ENCODE measurements around the gene NHP2.

Gene NHP2

DNA sequence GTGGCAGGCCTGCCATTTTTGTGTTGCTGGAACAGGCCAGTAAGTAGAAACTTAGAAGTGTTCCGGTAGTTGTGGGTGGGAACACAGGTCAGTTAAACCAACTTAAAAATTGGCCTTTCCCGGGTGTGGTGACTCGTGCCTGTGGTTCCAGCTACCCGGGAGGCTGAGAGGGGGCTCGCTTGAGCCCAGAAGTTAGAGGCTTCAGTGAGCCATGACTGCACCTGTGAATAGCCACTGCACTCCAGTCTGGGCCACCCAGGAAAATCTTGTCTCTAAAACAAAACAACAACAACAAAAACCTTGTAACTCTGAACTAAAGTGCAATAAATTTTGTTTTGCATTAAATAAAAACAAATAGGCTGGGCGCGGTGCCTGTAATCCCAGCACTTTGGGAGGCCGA lies 1.4 kb upstream of the NHP2 start:
- H3K4me3 ChIP-seq (ENCODE audit: low read depth, low read length), result no peak overlapping the region
- TF ChIP-seq, protein P1, sequence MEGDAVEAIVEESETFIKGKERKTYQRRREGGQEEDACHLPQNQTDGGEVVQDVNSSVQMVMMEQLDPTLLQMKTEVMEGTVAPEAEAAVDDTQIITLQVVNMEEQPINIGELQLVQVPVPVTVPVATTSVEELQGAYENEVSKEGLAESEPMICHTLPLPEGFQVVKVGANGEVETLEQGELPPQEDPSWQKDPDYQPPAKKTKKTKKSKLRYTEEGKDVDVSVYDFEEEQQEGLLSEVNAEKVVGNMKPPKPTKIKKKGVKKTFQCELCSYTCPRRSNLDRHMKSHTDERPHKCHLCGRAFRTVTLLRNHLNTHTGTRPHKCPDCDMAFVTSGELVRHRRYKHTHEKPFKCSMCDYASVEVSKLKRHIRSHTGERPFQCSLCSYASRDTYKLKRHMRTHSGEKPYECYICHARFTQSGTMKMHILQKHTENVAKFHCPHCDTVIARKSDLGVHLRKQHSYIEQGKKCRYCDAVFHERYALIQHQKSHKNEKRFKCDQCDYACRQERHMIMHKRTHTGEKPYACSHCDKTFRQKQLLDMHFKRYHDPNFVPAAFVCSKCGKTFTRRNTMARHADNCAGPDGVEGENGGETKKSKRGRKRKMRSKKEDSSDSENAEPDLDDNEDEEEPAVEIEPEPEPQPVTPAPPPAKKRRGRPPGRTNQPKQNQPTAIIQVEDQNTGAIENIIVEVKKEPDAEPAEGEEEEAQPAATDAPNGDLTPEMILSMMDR (IDR thresholded peaks at IDR 0.05; ENCODE audit: control insufficient read depth, extremely low read depth, insufficient read depth), result no peak
- no peak for DNase-seq (ENCODE audit: low read depth)

DNA sequence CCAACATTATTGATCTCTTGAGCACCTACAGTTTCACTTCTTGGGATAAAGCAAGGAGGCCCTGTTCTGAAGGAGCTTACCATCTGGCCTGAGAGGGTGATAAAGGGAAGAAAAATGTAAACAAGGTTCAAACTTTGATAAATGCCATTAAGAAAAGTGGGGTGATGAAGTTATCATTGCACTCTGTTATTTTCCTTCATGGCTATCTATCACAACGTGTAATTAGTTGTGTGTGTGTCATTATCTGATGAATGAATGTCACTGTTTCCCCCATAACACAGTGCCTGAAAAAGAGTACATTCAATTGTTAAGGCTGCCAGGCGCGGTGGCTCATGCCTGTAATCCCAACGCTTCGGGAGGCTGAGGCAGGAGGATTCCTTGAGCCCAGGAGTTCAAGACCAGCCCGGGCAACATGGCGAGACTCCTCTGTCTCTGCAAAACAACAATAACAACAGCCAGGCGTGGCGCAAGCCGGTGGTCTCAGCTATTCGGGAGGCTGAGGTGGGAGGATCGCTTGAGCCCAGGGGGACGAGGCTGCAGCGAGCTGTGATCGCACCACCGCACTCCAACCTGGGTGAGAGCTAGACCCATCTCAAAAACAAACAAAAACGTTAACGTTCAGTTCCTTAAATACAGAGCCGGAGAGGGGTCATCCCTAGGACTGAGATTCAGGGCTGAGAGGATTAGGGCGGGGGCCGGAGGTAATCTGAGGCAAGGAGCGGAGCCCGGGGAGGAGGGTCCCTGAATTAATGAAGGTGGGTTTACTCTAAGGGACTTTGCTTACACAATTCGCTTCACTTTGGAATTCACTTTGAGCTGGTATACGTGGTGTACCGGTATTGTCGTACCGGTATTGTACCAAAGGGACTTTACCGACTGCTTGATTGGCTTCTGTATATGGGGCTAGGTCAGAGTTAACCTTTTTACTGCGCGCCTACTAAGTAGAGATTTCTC lies 917 bp downstream of the NHP2 start:
- no peak for DNase-seq (ENCODE audit: low read depth)
- TF ChIP-seq, protein P1 (IDR thresholded peaks at IDR 0.05; ENCODE audit: control insufficient read depth, extremely low read depth, insufficient read depth), result no peak
- peak overlapping the region; percentile 98 for H3K4me3 ChIP-seq (ENCODE audit: low read depth, low read length)

DNA sequence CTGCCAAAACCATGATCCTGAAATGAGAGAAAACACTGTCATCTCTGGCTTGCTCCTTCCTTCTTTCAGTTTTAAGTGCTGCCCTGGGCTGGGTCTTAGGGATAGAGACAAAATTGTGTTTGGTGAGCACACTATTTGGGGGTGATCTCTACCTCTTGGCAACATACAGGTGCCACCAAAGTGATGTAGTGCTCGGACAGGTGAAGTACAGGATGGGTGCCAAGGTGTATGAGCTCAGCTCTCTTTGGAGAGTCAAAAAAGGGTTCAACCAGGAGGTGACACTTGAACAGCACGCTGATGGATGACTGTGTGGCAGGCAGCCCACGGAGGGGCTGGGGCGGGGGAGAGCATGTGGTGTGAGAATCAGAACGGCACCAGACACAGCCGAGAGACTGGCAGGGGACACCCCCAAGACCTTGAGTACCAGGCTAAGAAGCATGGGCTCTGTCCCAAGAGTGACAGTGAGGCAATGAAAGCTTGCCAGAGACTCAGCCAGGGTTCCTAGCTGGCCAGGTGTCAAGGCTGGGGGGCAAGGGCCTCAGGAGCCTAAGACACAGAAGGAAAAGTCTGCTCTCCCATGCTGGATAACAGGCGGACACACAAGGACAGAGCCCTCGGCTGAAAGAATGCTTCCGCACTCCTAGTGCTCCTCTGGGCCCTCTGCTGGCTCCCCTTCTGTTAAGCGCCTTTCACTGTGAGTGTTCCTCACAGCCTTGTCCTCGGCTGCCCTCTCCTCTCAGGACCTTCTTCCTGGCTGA lies 2.5 kb downstream of the NHP2 start:
- no peak for DNase-seq (ENCODE audit: low read depth)
- H3K4me3 ChIP-seq (ENCODE audit: low read depth, low read length), result no peak overlapping the region
- TF ChIP-seq, protein P1 (IDR thresholded peaks at IDR 0.05; ENCODE audit: control insufficient read depth, extremely low read depth, insufficient read depth), result 0 out of 2 replicates have a peak, but pooled peaks have one; percentile 1

DNA sequence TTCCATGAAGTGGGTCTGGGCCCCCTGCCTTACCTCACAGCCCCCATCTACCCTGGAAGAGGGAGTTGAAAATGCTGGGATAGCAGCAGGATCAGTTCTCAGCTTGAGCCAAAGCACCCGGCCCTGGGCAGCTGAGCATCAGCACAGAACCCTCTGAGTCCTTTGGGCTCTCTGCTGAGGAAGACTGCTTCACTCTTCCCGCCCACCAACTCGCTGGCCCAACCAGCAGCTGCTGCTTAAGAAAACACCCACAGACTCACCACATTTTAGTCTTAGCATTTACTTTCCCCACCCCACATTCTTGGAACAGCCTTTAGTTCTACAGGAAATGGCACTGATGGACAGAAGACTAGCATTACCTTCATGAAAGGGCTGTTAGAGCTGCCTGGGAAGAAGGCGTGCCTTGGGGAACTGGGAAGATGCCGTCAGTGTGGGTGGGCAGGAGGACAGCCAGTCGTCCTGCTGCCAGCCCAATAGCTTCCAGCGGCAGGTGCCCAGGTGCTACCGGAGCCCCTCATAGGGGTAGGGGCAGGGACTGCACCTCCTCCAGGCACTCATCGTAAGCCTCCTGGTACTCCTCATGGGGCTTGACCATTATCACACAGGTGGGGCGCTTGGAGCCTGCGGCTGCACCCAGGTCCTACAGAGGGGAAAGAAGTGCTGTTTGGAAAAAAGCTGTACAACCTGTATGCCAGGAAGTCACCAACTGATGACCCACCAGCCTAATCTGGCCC lies 4.3 kb downstream of the NHP2 start:
- no peak for DNase-seq (ENCODE audit: low read depth)
- no peak overlapping the region for H3K4me3 ChIP-seq (ENCODE audit: low read depth, low read length)

DNA sequence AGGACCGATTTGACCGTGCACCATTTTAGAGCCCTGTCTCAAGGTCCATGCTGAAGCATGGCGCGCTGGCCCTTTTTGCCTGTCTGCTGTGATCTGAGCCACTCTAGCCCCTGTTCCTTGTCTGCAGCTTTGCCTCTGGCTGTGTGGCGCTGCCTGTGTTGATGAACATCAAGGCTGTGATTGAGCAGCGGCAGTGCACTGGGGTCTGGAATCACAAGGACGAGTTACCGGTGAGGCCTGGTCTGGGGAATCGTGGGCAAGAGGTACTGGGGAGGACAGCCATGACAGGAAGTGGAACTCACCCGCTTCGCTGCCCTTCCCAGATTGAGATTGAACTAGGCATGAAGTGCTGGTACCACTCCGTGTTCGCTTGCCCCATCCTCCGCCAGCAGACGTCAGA lies 6.3 kb downstream of the NHP2 start:
- H3K4me3 ChIP-seq (ENCODE audit: low read depth, low read length), result no peak overlapping the region
- TF ChIP-seq, protein P1 (IDR thresholded peaks at IDR 0.05; ENCODE audit: control insufficient read depth, extremely low read depth, insufficient read depth), result no peak
- no peak for DNase-seq (ENCODE audit: low read depth)

More for the DNA sequence above, 4.3 kb downstream of the NHP2 start:
- TF ChIP-seq, protein P1 (IDR thresholded peaks at IDR 0.05; ENCODE audit: control insufficient read depth, extremely low read depth, insufficient read depth), result no peak

DNA sequence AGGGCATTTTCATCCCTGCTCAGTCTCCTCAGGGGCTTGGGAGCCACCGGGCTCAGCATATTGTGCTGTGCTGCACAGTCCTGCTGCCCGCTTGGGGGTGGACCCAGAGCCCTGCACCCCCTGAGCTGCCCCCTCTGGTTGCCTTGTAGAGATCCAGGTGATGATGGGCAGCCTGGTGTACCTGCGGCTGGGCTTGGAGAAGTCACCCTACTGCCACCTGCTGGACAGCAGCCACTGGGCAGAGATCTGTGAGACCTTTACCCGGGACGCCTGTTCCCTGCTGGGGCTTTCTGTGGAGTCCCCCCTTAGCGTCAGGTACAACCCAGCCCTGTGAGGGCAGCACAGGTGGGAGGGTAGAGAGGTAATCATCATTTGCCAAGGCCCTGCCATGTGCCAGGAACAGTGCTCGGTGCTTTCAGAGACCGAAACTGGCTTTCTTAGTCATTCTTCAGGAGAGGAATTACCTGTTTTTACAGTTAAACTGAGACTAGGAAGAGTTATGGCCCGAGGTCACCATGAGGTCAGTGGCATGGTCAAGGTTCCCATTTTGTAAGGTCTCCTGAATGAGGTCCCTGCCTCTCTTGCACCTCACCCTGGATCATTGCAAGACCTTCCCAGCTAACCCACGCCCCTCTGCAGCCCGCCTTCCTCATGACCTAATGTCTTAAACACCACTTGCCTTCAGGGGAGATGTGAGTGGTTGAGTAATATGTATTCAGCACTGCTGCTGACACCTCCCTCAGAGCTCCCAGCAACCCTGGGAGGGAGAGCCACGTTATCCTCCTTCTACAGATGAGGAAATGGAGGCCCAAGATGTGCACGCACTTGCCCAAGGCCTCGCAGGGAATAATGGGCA lies 7.5 kb downstream of the NHP2 start:
- DNase-seq (ENCODE audit: low read depth), result no peak
- H3K4me3 ChIP-seq (ENCODE audit: low read depth, low read length), result no peak overlapping the region
- TF ChIP-seq, protein P1 (IDR thresholded peaks at IDR 0.05; ENCODE audit: control insufficient read depth, extremely low read depth, insufficient read depth), result peak; percentile 90

Data from LNCaP clone FGC (cell line).